ENCODE data around the gene GALNT8.
"Not testable (repeated sequence)": the region's sequence is repeated elsewhere in the genome, so short reads cannot be mapped to it uniquely, and the experiment has no call there.

GALNT8 gene, protein sequence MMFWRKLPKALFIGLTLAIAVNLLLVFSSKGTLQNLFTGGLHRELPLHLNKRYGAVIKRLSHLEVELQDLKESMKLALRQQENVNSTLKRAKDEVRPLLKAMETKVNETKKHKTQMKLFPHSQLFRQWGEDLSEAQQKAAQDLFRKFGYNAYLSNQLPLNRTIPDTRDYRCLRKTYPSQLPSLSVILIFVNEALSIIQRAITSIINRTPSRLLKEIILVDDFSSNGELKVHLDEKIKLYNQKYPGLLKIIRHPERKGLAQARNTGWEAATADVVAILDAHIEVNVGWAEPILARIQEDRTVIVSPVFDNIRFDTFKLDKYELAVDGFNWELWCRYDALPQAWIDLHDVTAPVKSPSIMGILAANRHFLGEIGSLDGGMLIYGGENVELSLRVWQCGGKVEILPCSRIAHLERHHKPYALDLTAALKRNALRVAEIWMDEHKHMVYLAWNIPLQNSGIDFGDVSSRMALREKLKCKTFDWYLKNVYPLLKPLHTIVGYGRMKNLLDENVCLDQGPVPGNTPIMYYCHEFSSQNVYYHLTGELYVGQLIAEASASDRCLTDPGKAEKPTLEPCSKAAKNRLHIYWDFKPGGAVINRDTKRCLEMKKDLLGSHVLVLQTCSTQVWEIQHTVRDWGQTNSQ

DNA sequence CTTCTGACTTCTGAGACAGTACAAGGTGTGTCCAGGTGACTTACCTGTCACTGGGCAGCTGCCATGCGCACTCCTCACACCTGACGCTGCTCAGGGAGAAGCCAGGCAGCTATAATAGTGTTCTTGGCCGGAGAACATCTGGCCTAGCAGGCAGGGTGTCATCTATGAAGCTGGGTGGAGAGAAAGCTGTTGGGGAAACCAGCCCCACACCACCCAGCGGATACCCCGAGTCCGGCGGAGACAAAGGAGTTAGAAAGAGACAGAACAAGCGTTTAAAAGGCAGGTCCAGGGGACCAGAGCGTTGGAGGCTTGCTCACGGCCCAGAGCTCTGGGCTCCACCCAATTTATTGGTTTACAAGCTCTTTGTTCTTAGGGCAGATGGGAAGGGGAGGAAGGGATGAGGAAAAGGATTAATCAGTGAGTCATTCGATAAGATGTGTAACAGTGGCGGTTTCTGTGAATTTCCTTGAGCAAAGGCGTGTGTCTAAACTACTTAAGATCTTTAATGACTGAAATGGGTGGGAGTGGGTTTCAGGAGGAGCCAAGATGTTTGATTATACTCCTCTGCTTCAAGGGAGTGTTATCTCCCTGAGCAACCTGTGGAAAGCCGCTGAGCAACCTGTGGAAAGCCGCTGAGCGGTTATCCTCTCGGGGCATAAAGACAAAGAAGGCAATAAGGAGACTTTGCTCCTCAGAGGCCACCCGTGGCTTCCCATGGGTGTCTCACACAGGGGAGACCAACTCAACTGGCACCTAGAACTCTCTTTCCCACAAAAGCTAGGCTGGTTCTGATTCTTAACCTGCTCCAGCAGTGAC, at the start of gene GALNT8:
Gene GALNT8 (plus strand): TSS at position 580 of the 816 bp plus-strand sequence. CDS start 278 bp downstream, outside the sequence.
- no peak for DNase-seq (ENCODE audit: low spot score)

DNA sequence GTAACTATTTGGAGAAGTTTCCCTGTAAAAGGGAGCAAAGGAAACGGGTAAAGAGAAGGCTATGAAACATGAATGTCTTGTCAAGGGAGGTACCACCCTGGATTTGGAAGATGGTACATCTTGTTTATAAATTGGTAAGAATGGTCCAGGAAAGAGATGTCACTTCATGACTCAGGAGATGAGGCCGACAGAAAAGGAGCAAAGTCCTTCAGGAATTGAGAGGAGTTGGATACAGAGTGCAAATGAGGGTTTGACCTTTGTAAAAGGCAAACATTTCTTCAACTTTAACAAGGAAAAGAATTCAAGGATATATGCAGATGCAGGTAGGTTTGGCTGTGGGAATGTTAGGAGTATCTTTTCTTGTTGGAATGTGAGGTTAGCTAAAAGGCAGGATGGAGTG, 40.5 kb upstream of the GALNT8 start:
- DNase-seq (ENCODE audit: low spot score): no peak

GRCh38 chr12:4681732-4682131, 38.5 kb upstream of the GALNT8 start:
- no peak for DNase-seq (ENCODE audit: low spot score)

GRCh38 chr12:4685317-4685716, 34.9 kb upstream of the GALNT8 start:
- DNase-seq (ENCODE audit: low spot score): no peak

DNA sequence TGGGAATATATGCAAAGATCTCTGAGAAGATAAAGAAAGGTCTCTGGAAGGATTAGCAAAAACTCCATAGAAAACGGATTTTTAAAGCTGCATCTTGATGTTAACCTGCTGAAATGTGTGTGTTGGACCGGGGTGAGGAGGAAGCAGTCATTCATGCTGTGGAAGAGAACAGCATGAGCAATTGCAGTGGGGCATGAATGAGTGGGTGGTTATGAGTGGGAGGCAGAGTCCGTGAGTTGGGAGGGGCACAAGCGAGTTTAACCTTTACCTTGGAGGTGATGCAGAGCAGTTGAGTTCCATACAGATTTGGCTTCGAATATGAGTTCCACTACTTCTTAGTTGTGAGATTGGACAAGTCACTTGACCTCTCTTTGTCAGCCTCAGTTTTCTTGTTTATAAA, 29.4 kb upstream of the GALNT8 start:
- no peak for DNase-seq (ENCODE audit: low spot score)

- DNase-seq (ENCODE audit: low spot score): no peak
Measured at GRCh38 chr12:4700621-4701026, 19.6 kb upstream of the GALNT8 start.

DNA sequence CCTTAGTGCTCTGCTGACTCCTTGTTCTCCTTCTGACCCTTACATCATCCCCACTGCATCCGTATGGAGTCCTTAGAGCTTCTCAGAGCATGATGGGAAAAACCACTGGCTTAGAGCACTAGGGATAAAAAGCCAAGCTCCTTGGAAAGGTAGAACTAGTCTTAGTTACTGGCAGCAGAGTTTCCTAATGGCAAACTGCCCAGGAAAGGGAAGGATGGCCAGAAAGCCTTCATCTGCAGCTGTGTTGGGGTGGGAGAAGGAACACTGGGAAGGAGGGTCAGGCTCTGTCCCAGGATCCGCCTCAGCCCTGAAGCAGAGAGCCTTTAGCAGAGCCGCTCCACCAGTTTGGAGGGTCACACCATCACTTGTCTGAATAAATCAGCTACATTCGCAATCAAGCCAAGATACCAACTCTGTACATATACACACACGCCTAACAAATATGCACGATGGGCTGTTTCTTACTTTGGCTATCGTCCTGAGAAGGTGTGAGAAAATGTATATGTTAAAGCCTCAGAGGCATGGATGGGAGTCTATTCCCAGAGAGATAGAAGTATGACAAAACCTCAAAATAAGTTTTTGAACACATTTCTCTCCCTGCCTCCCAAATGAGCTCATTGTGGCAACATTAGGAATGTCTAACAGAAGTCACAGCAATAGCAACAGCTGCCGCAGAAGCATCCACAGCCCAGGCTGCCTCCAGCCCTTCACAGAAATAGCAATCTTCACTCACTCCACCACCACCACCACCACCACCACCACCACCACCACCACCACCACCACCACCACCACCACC, 18.6 kb upstream of the GALNT8 start:
- no peak for DNase-seq (ENCODE audit: low spot score)

DNA sequence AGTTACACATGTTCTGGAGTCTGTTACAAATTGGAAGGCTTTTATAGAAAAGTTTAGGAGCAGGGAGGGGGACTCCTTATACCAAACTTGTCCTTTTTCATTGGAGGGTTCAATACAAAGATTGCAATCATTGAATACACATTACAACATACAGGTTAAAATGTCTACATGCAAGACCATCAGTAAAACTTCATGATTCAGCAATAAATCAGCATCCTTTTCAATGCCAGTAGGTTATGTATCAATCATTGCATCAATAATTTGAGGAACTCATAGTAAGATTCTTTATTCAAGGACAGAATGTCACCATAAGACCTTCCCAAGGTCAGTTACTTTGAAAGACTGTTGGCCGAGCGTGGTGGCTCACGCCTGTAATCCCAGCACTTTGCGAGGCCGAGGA, 16.5 kb upstream of the GALNT8 start:
- no peak for DNase-seq (ENCODE audit: low spot score)

- DNase-seq (ENCODE audit: low spot score): no peak
Measured at GRCh38 chr12:4705824-4706223, 14.4 kb upstream of the GALNT8 start.

DNA sequence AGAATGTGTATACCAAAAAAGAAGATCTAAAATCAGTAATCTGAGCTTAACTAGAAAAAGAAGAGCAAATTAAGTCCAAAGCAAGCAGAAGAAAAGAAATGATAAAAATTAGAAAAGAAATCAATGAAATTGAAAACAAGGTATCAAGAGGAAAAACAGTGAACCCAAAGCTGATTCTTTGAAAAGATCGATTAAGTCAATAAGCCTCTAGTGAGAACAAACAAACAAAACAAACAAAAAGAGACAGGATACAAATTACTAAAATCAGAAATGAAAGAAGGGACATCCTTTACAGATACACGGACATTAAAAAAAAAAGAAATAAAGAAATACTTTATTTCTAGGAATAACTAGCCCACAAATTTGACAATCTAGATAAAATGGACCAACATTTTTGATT, 12.9 kb upstream of the GALNT8 start:
- no peak for DNase-seq (ENCODE audit: low spot score)

- no peak for DNase-seq (ENCODE audit: low spot score)
Measured at GRCh38 chr12:4710113-4710512, 10.1 kb upstream of the GALNT8 start.

DNA sequence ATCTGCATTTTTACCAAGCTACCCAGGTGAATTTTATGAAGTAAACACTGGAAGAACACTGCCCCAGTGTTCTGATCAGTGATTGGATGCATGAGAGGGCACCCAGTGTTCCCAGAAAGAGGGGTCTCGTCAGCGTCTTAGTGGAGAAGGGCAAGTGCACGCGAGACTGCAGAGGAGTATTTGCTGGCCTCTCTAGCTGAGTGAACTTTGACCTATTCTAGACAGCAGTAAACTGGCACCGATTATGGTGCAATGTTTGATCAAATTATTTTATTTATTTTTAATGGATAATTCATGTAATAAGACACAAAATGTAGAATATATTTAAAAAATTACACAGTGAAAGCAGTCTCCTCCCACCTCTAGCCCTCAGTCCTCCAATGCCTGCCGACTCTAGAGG, 5.3 kb upstream of the GALNT8 start:
- DNase-seq (ENCODE audit: low spot score): no peak

GRCh38 chr12:4717806-4718205, 2.4 kb upstream of the GALNT8 start:
- DNase-seq (ENCODE audit: low spot score): no peak

DNA sequence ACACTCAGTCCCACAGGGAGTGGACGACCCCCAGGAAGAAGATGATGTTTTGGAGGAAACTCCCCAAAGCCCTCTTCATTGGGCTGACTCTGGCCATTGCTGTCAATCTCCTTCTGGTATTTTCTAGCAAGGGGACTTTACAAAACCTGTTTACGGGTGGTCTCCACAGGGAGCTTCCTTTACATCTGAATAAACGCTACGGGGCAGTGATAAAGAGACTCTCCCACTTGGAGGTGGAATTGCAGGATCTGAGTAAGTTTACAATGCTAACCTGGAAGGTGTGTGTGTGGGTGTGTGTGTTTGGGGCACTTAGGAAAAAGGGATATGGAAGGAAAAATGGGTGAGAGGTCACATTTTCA, 416 bp downstream of the GALNT8 start:
- no peak for DNase-seq (ENCODE audit: low spot score)

DNA sequence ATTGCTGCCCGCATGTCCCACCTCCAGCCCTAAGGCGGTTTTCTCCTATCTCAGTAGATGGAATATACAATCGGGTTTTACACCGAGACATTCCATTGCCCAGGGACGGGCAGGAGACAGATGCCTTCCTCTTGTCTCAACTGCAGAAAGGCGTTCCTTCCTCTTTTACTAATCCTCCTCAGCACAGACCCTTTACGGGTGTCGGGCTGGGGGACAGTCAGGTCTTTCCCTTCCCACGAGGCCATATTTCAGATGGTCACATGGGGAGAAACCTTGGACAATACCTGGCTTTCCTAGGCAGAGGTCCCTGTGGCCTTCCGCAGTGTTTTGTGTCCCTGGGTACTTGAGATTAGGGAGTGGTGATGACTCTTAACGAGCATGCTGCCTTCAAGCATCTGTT, 1.4 kb downstream of the GALNT8 start:
- DNase-seq (ENCODE audit: low spot score): not testable (repeated sequence)

DNA sequence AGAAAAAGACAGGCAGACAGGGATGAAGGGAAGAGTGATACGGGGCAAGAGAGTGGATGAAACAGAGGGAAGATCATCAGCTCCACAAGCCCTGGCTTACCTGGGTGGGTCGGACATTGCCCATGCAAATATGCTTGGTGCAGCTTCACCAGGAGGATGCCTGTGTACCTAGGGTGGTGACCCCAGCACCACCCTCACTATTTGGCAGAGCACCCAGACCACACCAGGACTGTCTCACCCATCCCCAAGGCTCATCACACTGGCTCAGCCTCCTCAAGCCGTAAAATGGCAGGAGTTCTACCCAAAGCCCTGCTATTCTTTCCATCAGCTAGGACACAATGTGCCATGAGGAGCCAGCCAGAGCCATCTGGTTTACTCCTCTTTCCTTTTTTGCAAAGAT, 3.0 kb downstream of the GALNT8 start:
- DNase-seq (ENCODE audit: low spot score): no peak

GRCh38 chr12:4725057-4725456, 4.9 kb downstream of the GALNT8 start:
- DNase-seq (ENCODE audit: low spot score): no peak

DNA sequence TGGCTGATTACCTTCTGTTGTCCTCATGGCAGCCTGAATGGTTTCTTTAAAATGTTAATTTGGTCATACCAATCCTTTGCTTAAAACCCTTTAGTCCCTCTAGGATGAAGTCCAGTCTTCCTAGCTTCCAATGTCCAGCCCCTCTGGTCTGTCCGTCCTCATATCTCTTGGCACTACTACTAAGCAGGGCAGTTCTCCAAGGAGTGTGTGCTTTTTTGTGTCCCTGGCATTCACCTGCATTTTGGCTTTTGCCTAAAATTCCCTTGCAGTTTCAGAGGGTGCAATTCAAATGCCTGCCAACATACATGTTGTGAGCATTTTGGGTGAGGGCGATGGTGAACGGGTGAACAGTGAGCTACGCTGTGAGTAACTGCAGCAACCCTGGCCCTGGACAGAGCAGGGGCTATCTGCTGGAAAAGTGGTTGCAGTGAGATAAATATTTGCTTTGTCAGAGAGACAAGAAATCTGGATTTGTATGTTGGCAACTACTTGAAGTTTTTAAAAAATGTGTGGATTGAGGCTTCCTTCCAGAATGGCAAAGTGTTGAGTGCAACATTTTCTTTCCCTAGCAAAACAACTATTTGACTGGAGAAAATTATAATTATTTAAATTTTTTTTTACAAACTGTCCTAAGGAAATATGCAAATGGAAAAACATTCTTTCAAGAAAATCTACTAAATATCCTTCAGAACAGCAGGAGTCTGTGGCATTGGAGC, 14.6 kb downstream of the GALNT8 start:
- DNase-seq (ENCODE audit: low spot score): no peak

GRCh38 chr12:4736091-4736490, 15.9 kb downstream of the GALNT8 start:
- DNase-seq (ENCODE audit: low spot score): no peak

DNA sequence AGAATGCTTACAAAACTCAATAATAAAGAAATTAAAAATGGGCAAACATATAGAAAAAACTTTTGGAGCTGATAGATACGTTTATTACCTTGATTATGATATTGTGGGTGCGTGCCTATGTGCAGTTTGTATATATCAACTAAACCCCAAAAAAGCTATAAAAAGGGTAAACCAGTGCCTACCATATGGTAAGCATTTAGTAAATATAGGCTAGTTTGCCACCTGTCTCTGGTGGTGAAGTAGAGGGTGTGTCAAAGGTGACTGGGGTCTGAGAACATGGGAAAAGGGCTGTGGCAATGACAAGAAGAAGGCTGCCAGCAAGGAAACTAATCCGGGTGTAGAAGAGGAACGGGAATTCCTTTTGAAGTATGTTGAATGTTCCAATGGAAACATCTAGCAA, 18.3 kb downstream of the GALNT8 start:
- no peak for DNase-seq (ENCODE audit: low spot score)

DNA sequence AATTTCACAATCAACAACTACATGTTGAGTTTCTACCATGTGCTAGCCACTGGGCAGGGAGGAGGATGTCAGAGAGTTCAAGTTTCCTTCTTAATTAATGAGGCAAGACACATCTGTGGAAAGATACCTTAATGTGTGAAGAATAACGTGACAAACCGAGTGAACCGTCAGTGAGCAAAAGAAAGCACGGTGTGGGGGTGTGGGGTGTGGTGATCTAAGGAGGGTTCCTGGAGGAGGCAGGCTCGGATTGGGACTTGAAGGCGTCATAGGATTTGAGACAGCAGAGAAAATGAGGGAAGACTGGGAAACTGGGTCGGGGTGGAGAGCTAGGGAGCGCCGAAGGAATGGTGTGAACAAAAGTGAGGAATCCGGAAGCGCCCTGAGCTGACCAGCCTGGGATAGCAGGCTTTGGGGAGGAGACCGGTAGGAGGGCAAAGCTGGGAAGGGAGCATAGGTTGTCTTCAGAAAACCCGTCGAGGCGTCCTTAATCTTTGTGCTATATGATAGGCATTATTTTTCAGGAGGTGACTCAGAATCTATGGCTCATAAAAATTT, 22.3 kb downstream of the GALNT8 start:
- DNase-seq (ENCODE audit: low spot score): no peak
